ENCODE results near the gene TMEM235.
A peak's percentile ranks its signal among the peaks of the same experiment; 100 is the strongest.

The TMEM235 gene

GRCh38 chr17:78273813-78274212, 42.4 kb downstream of the TMEM235 start:
- DNase-seq: no peak

DNA sequence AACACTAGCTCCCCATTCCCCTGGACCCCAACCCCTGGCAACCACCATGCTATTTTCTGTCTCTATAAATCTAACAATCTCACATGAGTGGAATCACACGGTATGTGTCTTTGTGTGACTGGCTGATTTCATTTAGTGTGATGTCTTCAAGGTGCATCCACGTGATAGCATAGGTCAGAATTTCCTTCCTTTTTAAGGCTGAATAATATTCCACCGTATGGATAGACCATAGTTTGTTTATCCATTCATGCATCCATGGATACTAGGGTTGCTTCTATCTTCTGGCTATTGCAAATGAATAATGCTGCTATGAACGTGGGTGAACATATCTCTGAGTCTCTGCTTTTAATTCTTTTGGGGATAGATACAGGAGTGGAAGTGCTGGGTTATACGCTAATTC, 43.9 kb downstream of the TMEM235 start:
- no peak for DNase-seq

GRCh38 chr17:78276098-78276887, 44.9 kb downstream of the TMEM235 start:
- no peak for DNase-seq

DNA sequence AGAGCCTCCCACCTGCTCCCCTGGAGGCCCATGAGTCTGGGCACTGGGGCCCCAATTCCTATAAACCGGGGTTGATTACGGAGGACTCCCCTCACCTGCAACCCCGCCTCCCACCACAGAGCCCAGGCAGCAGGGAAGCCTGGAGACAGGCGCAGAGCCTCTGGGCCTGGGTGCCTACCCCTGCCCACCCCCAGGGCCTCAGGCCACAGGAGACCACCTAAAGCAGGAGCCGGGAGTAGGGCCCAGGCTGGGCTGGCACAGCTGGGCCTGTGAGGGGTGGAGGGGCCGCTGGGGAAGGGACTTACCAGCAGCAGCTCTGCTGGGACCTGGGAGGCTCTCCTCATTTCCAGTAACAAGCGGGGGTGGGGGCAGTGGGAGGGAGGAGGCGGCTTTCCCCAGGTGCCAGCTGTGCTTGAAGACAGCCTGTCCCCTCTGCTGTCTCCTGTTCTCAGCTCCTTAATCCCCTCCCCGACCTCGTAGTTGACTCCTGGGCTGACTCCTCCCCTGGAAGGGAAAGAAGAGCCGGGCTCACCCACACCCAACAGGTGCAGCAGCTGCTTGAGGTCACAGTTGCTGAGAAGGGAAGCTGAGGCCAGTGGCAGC, 46.8 kb downstream of the TMEM235 start:
- no peak for DNase-seq

DNA sequence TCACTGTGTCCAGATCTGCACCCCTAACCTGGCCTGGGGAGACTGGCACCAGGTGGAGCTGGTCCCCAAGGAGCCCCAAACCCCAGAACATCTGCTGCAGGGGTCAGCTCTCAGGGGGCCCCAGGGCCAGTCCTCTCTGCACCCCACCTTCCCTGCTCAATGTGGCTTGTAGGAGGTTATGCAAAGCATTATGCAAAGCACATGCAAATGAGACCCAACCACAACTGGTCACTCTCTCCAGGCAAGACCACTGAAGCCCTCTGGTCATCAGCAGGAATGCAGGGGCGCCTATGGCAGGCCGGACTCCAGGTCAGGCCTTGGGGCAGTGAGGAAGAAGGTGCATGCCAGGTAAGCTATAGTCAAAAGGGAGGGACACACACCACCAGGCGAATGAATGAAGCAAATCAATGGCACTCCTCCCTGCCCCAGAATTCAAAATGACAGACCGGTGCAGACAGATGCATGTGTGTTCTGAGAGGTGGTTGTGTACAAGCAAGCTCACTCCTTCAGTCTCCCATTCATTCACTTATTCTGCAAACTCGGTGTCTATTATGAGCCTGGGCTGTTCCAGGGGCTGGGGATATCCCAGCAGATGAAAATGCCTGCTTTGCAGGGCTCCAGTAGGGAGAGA, 48.0 kb downstream of the TMEM235 start:
- DNase-seq: no peak

DNA sequence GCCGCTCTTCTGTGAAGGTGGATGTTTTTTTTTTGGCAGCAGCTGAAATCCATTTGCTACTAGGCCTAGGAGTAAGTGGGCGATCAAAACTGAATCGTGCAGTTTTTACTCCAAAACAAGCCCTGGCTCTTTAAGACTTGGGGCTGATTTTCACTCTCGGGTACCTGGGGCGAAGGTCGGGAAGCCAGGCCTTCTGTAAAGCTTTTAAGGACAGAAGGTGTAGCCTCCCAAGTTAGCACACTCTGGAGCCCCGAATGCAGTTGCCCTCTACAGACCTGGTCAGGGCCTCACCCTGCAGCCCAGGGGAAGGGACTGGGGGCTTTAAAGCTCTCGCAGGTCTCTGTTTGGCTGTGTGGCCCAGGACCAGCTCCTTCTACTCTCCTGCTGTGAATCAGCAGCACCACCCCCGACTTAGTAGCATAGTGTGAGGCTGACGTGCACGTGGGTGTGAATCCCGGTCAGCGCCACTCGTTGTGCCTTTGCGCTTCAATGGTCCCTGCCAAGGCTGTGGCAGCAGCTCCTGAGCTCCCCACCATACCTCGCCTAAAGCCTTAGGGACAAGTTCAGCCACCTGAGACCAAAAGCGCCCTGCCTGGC, 49.9 kb downstream of the TMEM235 start:
- DNase-seq: no peak

GRCh38 chr17:78284146-78284545, 52.7 kb downstream of the TMEM235 start:
- DNase-seq: no peak

GRCh38 chr17:78289004-78289403, 57.6 kb downstream of the TMEM235 start:
- DNase-seq: no peak

- DNase-seq: peak; percentile 84
Observed at GRCh38 chr17:78289802-78290363, 58.5 kb downstream of the TMEM235 start.

Data from CD4-positive, alpha-beta T cell treated with Interleukin-4 for 4 hours (primary cell).